Embryonic facial prominence (tissue), 1 donor: ENCODE measurements around the gene THAP4.
"Not testable (repeated sequence)": the region's sequence is repeated elsewhere in the genome, so short reads cannot be mapped to it uniquely, and the experiment has no call there.

Experiments used
- DNase-seq: peaks from one replicate; pipeline ENCODE4 v3.0.0-alpha.2; 2016; ENCODE audit errors: extremely low spot score

THAP4 gene

DNA sequence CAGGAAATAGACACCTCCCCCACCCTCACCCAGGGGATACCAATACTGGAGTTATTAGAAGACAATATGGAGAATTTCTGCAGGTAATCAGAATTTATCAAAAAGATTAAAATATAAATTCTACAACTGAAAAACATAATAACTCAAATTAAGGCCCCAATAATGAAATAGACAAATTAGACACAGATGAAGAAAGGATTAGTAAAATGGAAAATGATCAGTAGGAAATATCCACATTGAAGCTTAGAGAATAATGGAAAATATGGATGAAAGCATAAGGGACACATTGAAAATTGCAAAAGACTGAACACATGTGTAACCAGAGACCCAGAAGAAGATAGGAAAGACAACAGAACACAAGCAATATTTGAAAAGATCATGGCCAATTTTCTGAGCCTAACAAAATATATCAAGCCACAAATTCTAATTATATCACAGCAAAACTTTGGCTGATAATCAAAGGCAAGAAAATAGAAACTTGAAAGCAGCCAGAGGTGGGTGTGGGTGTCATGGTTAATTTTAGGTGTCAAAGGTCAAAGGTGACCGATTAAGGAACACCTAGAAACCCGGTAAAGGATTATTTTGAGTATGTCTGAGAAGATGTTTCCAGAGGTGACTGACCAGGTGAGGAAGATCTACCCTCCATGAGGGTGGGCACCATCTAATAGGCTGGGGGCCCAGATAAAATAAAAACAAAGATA is 50.2 kb downstream of the THAP4 start:
- DNase-seq: no peak

DNA sequence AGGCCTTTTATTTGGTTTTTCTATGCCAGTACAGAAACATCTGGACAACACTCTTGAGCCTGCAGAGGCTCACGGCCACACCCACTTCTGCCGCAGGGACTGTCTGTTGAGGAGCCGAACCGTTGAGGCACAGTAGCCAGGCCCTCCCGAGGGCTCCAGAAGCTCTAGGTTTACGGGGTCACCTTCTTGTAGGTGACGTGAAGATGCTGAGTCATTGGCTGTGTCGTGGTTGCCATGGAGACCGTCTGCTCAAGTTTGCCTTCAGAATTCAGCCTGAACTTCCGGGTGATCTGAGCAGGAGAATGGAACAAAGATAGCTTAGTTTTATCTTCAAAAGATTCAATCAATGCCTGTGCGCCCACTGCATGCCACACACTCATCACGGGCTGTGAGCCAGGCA is 52.5 kb downstream of the THAP4 start:
- no peak for DNase-seq

DNA sequence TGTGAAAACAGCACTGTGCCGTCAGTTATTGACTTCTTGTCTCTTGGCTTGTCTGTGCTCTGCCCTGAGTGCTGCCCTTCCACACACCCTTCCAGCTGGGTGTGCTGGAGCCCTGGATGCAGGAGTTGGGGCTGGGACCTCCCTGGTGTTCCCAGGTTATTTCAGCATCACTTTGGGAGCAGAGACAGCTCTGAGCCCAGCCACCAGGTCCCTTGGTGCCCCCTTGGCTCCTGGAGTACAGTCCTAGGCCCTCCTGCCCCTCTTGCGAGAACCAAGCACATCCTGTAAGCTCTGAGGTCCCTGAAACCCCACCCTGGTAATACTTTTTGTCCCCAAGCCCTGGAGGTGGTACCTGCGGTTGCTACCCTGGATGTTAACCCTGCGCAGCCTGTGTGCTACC is 54.2 kb downstream of the THAP4 start:
- no peak for DNase-seq

DNA sequence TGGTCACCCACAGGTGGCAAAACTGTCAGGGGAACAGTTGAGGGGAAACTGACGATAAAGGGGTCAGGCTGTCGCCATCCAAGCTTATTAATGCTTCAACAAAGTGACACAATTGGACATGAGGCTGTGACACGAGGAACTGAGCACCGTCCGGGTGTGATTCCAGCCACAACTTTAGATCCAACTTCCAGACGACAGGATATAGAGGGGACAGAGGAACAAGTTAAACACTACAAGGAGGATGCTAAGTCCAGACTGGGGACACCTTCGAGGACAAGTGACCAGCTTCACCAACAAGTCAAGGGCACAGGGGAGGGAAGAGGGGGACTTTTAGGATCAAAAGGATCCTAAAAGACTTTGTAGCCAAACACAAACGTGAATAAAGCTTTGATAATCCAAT is 54.6 kb downstream of the THAP4 start:
- no peak for DNase-seq

DNA sequence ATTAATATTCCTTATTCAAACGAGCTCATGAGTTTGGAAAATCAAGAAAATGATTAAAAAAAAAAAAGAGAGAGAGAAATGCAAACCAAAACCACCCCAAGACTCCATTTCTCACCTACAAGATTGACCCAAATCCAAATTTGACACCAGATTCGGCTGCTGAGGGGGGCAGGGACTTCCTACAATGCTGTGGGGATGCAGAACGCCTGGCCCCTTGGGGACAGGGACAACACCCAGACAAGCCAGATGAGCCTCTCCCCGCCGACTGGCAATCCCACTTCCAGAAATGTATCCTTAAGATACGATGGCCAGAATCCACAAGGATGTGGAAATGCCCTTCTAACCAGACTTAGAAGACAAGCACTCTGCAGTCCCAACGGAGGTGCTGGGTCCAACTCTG is 57.7 kb downstream of the THAP4 start:
- no peak for DNase-seq

DNA sequence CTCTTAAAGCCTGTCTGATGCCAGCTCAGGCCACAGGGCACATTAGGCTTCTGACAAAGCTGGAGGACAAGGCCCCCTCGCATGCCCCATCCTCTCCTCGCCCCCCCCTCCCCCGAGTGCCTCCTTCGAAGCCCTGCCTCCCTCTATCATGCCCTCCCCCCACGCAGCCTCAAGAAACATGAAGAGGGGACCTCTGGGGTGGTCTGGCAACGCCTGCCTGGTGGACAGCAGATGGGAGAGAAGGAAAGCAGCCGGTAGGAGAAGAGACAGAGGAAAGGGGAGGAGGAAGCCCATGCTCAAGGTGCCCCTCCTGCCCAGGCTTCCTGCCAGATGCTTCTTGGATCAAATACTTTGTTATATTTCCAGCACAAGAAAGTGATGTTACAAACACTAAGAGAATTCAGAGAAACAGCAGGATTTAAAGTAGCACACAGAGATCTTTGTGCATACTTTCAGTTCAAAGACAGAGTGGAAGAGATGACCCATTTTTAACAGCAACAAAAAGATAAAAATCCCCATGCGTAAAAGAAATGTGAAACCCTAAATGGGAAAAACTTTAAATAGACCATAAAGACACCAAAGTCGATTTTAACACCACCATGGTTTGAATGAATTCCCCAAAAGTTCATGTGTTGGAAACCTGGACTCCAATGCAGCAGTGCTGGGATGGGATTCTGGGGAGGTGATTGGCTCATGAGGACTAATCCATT is 59.4 kb downstream of the THAP4 start:
- no peak for DNase-seq

DNA sequence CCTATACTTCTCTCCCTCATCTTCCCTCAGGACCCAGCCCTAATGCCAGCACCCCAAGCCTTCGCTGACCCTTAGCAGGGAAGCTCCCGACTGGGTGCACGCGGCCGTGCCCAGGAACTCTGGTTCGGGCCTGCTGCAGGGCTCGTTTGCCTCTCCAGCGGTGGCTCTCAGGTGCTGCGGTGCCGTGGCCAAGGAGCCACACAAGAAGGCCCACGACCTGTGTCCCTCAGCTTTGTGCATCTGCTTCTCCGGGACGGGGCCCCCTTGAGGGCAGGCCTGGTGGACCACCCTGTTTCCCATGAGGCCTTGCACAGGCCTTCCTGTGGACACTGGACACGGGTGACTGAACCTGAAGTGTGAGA is 60.7 kb downstream of the THAP4 start:
- no peak for DNase-seq

DNA sequence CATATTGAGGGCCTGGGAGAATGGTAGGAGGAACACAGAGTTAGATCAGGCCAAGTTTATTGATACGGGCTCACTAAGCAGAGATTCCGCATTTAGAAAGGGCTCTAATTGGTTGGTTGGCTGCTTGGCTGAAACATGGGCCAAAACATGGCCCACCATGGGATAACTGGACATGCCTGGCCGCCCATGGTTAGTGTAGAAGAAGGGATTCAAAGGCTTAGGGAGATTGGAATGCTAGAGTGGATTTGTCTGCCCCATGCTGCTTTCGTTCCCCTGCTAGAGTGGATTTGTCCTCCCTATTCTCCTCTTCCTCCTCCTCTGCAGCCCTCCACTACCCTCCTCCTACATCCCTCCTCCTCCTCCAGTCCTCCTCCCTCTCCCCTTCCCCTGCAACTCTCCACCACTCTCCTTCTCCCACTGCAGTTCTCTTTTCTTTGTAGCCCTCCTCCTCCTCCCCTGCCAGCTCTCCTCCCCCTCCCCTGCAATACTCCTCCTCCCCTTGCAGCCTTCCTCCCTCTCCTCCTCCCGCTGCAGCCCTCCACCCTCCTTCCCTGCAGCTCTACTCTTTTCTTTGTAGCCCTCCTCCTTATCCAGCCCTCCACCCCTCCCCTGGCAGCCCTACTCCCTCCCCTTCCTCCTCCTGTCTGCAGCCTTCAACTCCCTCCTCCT is 61.2 kb downstream of the THAP4 start:
- DNase-seq: no peak

DNA sequence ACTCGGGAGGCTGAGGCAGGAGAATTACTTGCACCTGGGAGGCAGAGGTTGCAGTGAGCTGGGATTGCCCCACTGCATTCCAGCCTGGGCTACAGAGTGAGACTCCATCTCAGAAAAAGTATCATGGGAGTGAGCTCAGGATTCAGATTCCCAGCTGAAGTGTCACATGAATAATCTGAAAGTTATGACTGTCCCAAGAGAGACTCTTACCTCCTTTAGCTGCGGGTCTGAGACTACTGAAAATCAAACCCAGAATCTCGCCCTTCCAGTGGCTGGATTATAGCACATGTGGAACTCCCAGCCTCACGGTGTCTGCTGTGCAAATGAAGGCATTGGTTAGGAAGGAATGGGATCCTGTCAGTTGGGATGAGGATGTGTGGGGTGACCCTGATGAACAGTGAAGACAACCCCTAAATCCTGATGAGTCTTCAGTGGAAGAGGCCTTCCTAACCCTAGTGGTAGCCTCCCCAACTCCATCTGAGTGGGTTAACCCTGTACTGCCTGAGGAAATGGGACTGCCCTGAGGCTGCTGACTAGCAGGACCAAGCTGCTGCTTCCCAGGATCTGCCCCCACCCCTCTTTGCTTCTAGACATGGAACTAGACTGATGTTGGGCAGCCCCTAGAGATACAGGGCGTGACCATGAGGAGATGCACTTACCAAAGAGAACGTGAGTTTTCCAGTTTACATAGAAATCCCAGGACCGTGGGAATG is 61.9 kb downstream of the THAP4 start:
- DNase-seq: no peak

DNA sequence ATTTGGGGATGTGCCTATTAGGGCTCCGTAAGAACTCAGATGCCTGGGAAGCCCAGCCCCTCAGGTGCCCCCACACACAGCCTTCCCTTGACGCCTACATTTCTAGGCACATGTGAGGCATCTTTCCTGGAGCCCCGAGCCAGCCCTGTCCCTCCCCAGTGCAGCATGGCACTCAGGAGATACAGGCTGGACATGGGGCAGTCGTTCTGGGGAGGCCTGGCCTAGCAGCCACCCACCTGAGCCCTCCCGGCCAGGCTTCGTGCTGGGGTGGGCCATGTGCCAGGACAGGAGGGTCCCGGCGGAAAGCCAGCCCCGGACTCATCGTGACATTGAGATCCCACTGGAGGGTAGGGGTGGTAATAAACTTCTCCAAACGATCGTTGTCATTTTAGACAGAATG is 63.2 kb downstream of the THAP4 start:
- no peak for DNase-seq

DNA sequence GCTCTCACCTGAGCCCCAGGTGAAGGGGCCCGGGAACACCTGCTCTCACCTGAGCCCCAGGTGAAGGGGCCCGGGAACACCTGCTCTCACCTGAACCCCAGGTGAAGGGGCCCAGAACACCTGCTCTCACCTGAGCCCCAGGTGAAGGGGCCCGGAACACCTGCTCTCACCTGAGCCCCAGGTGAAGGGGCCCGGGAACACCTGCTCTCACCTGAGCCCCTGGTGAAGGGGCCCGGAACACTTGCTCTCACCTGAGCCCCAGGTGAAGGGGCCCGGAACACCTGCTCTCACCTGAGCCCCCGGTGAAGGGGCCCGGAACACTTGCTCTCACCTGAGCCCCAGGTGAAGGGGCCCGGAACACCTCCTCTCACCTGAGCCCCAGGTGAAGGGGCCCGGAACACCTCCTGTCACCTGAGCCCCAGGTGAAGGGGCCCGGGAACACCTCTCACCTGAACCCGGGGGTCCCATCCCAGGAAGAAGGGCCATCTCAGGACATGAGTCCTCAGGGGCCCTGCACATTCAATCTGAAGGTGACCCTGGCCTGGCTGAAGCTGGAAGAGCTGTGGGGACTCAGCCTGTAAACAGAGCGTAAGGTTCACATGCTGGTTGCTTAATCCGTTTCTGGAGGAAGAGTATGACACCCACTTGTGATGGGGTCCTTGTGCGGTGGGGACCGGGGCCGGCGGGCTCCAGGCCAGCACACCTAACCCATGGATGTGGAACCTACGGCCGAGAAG is 63.9 kb downstream of the THAP4 start:
- DNase-seq: not testable (repeated sequence)

DNA sequence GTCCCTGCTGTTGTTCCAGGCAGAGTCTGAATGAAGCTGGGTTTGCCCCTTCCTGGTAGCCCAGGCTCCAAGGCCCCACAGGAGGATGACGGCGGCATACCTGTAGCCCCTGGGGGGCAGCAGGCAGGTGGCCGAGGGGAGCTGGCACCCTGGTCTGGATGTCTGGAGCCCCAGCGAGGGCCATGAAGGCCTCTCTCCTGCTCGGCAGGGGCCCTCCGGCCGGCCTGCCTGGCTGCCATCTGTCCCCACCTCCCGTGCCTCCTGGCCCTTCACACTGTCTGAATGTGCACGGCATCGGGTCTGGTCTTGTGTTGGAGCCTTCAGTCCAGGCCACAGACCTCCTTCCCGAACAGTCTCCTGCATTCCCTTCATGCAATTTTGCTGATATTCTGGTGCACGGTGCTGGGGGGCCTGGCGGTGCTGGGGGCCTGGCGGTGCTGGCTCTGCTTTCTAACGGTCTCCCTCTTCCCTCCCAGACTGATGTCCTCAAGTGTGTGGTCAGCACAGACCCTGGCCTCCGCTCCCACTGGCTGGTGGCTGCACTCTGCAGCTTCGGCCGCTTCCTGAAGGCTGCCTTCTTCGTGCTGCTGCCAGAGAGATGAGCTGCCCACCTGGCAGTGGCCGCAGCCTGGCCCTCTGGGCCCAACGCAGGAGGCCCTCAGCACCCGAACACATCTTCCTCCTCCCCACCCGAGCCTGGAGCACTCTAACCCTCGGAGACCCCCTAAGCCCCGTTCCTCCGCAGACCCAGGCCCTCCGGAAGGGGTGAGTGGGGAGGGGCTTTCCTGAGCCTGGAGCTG is 64.9 kb downstream of the THAP4 start:
- no peak for DNase-seq

DNA sequence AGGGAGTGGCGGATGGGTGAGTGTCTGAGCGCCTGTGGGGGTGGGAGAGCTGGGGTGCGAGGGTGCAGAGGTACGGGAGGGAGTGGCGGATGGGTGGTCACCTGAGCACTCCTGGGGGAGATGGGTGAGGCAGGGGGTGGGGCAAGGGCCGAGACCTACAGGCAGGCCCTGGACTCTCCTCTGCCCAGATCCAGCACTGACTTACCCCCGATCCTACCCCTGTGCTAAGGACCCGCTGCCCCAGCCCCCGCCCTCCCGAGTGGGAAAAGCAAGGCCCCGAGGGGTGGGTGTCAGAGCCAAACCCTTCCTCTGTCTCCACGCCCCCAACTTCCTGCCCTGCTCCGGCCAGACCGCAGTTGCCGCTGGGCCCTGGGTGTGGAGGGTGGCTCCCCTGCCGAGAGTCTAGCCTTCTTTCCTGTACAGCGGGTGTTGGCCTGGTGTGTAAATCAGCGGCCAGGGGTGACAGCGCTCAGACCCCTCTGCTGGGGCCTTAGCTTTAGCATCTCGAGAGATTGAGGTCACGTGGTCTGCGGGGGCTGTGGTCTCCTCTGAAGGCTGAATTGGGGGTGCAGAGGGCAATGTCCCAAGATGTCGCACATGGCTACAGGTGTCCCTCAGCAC is 65.9 kb downstream of the THAP4 start:
- DNase-seq: no peak

DNA sequence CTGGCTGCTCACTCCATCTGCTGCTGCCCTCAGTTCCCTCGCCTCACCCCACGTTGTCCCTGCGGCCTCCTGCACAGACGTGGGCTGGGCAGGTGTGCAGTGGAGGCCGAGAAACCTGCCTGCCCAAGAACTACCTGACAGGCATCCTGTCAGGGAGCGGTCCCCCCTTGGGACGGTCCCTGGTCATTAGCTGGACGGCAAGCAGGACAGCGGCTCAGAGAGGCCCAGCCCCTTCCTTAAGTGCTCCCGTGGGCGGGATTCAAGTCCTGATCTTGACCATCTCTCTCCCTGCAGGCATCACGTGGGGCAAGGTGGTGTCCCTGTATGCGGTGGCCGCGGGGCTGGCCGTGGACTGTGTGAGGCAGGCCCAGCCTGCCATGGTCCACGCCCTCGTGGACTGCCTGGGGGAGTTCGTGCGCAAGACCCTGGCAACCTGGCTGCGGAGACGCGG is 67.1 kb downstream of the THAP4 start:
- no peak for DNase-seq

DNA sequence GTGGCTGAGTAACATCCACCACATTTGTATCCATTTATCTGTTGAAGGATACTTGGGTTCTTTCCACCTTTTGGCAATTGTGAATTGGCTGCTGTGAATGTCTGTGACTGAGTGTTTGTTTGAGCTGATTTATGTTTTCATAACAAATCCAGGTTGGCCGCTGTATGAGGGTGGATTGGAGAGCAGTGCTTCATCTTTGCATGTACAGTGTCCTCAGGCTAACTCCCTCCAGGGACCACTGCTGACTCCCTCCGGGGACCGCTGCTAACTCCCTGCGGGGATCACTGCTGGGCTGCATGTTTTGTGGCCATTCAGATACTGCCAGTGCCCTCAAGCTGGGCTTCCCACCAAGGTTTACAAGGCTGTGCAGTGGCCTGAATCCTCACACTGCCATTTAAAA is 68.2 kb downstream of the THAP4 start:
- no peak for DNase-seq

DNA sequence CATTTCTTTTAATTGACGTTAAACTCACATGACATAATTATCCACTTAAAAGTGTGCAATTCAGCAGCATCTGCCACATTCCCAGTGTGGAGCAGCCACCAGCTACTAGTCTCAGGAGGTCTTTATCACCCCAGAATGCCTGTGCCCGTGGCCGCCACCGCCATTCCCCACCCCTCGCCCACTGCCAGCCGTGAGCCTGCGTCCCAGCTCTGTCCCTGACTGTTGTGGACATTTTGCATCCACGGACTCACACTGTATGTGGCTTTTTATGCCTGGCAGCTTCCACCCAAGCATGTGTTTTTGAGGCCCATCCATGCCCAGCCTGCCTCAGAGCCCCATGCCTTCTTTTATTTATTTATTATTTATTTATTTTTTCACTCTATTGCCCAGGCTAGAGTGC is 69.2 kb downstream of the THAP4 start:
- DNase-seq: no peak

DNA sequence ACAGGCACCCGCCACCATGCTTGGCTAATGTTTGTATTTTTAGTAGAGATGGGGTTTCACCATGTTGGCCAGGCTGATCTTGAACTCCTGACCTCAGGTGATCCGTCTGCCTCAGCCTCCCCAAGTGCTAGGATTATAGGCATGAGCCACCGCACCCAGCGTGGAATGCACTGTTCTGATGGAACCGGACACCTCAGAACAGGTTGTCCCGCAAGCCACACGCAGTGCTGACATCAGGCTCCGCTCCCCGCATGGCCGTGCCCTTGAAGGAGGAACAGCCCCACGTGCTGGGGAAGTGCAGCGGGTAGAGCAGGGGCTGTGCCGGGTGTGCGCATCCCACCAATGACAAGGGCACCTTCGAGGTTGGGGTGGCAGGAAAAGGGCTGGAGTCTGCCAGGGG is 69.7 kb downstream of the THAP4 start:
- not testable (repeated sequence) for DNase-seq

DNA sequence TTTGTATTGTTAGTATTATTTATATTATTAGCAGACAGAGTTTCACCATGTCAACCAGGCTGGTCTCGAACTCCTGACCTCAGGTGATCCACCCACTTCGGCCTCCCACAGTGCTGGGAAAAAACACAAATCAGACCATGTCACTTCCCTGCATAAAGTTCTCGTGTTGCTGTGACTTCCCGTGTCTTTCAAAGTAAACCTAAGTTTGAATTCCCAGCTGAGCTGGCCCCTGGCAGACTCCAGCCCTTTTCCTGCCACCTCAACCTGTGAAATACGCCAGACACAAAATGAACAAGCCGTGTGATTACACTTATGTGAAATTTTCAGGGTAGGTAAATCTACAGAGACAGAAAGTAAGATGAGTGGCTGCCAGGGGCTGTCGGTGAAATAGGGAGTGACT is 70.5 kb downstream of the THAP4 start:
- no peak for DNase-seq

DNA sequence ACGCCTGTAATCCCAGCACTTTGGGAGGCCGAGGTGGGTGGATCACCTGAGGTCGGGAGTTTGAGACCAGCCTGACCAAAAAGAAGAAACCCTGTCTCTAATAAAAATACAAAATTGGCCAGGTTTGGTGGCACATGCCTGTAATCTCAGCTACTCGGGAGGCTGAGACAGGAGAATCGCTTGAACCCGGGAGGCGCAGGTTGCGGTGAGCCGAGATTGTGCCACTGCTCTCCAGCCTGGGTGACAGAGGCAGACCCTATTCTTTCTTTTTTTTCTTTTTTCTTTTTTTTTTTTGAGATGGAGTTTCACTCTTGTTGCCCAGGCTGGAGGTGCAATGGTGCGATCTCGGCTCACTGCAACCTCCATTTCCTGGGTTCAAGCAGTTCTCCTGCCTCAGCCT is 70.9 kb downstream of the THAP4 start:
- DNase-seq: not testable (repeated sequence)

DNA sequence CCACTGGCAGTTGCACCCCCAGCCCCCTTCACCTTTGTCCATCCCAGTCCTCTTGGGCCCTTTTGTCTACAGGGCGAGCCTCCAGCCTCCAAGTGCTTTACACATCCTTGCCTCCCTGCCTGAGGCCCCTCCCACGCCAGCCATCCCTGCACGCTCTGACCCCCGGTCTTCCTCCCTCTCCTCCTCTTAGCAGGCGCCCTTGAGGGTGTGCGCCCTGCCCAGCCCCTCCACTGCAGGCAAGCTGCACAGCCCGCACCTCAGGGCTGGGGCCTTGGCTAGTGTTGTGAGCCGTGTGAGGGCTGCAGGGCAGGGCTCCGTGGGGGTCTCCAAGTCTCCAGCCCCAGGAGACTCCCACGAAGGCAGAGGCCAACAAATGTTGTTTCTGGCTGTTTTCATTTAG is 71.5 kb downstream of the THAP4 start:
- no peak for DNase-seq
